Natural killer cell (primary cell): ENCODE measurements around the gene PGAP3. TPM values are rescaled to one million over a fixed set of nuclear protein-coding genes. Genes with fewer than 3 reads are reported as not detected.

Experiments
- ATAC-seq, 3 donors: fragments of 150-1000 bp in 2 of 3; fragments of 200-7000 bp in 1 of 3; cut with Tn5 transposase; 1 replicate in 1 of 3; 2 replicates in 2 of 3; pipeline ENCODE4 v1.10.0; 2021; ENCODE audit warnings: mild to moderate bottlenecking in 2 of 3, moderate library complexity in 2 of 3
- DNase-seq, 2 donors: peaks; one replicate each; pipeline versions ENCODE4 v3.0.0 to v3.0.0-alpha.2; 2013 to 2021; ENCODE audit warnings: mixed read lengths in 1 of 2
- H3K27ac ChIP-seq: one replicate; pipeline ENCODE4 v1.5.1; 2013; ENCODE audit warnings: mild to moderate bottlenecking, low read length
- H3K27me3 ChIP-seq: one replicate; pipeline ENCODE4 v1.6.1; 2013; ENCODE audit warnings: low read length; ENCODE audit not compliant: control insufficient read depth, insufficient read depth
- H3K36me3 ChIP-seq: one replicate; pipeline ENCODE4 v1.6.1; 2013; ENCODE audit warnings: low read length; ENCODE audit not compliant: control insufficient read depth, insufficient read depth
- H3K4me1 ChIP-seq: one replicate; pipeline ENCODE4 v1.6.1; 2013; ENCODE audit warnings: low read length; ENCODE audit not compliant: control insufficient read depth, insufficient read depth
- H3K4me3 ChIP-seq: one replicate; pipeline ENCODE4 v1.5.1; 2013; ENCODE audit warnings: low read length
- H3K9me3 ChIP-seq: one replicate; pipeline ENCODE4 v1.6.1; 2013; ENCODE audit warnings: low read length; ENCODE audit not compliant: control insufficient read depth, insufficient read depth
- H3K27ac Mint-ChIP-seq, 2 donors: one replicate each; pipeline ENCODE4 v1.8.0; 2022; ENCODE audit warnings: mild to moderate bottlenecking in 2 of 2, mixed read lengths in 2 of 2, moderate library complexity in 1 of 2
- H3K27me3 Mint-ChIP-seq, 2 donors: one replicate each; pipeline ENCODE4 v1.8.0; 2022; ENCODE audit warnings: low read depth in 2 of 2, mixed read lengths in 2 of 2
- H3K36me3 Mint-ChIP-seq: one replicate; pipeline ENCODE4 v1.8.0; 2022; ENCODE audit warnings: mixed read lengths
- H3K4me1 Mint-ChIP-seq, 2 donors: one replicate each; pipeline ENCODE4 v1.8.0; 2022; ENCODE audit warnings: mixed read lengths in 2 of 2
- H3K4me3 Mint-ChIP-seq: one replicate; pipeline ENCODE4 v1.8.0; 2022; ENCODE audit warnings: mild to moderate bottlenecking, moderate library complexity, mixed read lengths
- H3K9me3 Mint-ChIP-seq, 2 donors: one replicate each; pipeline ENCODE4 v1.8.0; 2022; ENCODE audit warnings: mixed read lengths in 2 of 2
- WGBS: methylation state at CpG from one replicate; pipeline ENCODE4 v1.1.7; 2013; ENCODE audit warnings: missing lambda C conversion rate; ENCODE audit not compliant: insufficient coverage; 5-methylcytosine and 5-hydroxymethylcytosine counted together
- intact Hi-C: fragments of 100-400 bp; cut with micrococcal nuclease; formaldehyde crosslinking; loops from one replicate; pipeline ENCODE4 v1.14.2; 2022
- total RNA-seq, 4 donors: library from RNA; stranded (reverse); fragments of 120-200 nt in 1 of 4; gene quantifications; one replicate each; pipeline versions ENCODE4 v1.2.3 to v1.2.4, GENCODE V29; 2013 to 2022
- TF ChIP-seq, protein P1 (sequence below): fragments of 200-600 bp; IDR thresholded peaks from one replicate; pipeline ENCODE4 v1.8.0; 2022; ENCODE audit warnings: antibody characterized with exemption

PGAP3 gene
- total RNA-seq, 3 donors from 2014 or later (not counting 1 experiment from before 2014, with no cell fraction given): 45.8 to 57.8 (median 52.4) TPM

DNA sequence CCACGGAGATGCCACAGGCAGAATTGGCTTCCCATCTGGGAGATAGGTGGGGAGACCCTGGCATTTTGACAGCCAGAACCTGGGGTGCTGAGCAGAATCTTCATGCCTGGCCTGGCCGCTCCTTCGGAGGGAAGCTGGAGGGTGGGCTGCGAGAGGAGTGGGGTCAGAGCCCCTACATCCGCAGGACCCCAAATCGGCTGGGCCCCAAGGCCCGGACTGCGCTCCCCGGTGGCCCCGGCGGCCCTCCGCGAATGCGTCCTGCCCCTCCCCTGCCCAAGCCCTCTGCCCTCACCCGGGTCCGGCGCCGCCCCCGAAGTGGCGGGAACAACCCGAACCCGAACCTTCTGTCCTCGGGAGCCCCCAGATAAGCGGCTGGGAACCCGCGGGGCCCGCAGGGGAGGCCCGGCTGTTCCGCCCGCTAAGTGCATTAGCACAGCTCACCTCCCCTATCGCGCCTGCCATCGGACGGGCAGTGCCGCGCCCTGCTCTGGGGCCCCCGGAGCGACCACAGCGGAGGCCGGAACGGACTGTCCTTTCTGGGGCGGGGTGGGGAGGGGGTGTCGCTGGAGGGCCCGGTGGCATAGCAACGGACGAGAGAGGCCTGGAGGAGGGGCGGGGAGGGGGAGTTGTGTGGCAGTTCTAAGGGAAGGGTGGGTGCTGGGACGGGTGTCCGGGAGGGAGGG is 20.5 kb downstream of the PGAP3 start:
- Histone ChIP-seq H3K27ac (no peak overlapping the region), H3K9me3 (no peaks in the 10 kb centered on the region), H3K36me3 (peaks cover 7% of the 10 kb centered on the region), H3K4me1 (peaks cover 23% of the 10 kb centered on the region), H3K4me3 (peak overlapping the region; percentile 23), H3K27me3 (peaks cover 5% of the 10 kb centered on the region)
- intact Hi-C loops: loop anchor here (5.0 kb wide), 1 partner anchor 45 kb away; no protein-coding TSS in a partner anchor
- TF ChIP-seq, protein P1, sequence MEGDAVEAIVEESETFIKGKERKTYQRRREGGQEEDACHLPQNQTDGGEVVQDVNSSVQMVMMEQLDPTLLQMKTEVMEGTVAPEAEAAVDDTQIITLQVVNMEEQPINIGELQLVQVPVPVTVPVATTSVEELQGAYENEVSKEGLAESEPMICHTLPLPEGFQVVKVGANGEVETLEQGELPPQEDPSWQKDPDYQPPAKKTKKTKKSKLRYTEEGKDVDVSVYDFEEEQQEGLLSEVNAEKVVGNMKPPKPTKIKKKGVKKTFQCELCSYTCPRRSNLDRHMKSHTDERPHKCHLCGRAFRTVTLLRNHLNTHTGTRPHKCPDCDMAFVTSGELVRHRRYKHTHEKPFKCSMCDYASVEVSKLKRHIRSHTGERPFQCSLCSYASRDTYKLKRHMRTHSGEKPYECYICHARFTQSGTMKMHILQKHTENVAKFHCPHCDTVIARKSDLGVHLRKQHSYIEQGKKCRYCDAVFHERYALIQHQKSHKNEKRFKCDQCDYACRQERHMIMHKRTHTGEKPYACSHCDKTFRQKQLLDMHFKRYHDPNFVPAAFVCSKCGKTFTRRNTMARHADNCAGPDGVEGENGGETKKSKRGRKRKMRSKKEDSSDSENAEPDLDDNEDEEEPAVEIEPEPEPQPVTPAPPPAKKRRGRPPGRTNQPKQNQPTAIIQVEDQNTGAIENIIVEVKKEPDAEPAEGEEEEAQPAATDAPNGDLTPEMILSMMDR: no peak
- Mint-ChIP-seq H3K36me3 (no peaks in the 10 kb centered on the region), H3K4me3 (peak overlapping the region; percentile 84), H3K4me1 (peaks cover 7 to 31% of the 10 kb centered on the region in 2 donors), H3K9me3 (no peaks in the 10 kb centered on the region), H3K27ac (peak overlapping the region in 1 of 2 donors; percentile 44), H3K27me3 (no peaks in the 10 kb centered on the region)
- DNase-seq: peak; percentile 27 to 40
- ATAC-seq: peak; percentile 38 to 57 (median 47)
- 11% methylated on average over 49 of the region's 49 CpGs for WGBS

DNA sequence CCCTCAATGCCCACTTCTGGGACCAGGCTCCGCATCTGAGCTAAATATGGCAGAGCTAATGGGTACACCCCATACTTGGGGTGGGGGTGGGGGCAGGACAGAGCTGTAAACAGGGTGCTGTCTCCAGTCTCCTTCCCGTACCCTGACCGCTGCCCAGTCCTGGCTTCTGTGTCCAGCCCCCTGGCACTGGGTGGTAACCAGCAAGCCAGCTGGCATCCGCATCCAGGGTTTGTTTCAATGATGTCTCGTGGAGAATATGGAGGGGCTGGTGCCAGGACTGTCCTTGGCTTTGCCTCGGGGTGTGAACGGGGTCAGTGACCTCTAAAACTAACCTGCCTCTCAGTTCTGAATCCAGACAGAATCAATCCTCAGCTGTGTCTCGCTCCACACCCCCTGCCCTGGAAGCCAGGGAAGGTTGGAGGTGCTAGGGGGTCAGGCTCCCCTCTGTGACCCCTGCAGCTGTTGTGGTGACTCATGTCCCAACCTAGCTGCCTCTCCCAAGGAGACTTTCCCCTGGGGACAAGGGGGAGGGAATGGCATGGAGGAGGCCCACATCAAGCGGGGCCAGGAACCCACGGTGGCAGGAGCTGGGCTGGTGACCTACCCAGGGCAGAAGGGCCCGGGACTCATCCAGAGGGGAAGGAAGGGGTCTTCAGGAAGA is 21.1 kb downstream of the PGAP3 start:
- Histone ChIP-seq H3K9me3 (no peaks in the 10 kb centered on the region), H3K27ac (no peak overlapping the region), H3K4me1 (peaks cover 23% of the 10 kb centered on the region), H3K4me3 (no peak overlapping the region), H3K36me3 (peaks cover 13% of the 10 kb centered on the region), H3K27me3 (peaks cover 5% of the 10 kb centered on the region)
- Mint-ChIP-seq H3K27me3 (no peaks in the 10 kb centered on the region), H3K27ac (peak overlapping the region in 1 of 2 donors; percentile 44), H3K36me3 (no peaks in the 10 kb centered on the region), H3K9me3 (no peaks in the 10 kb centered on the region), H3K4me1 (peaks cover 7 to 24% of the 10 kb centered on the region in 2 donors), H3K4me3 (peak overlapping the region; percentile 84)
- WGBS: 70% methylated on average over 11 of the region's 11 CpGs
- TF ChIP-seq, protein P1: no peak
- no peak for ATAC-seq
- DNase-seq: no peak
- intact Hi-C loops: loop anchor here (5.0 kb wide), 1 partner anchor 44 kb away; no protein-coding TSS in a partner anchor

DNA sequence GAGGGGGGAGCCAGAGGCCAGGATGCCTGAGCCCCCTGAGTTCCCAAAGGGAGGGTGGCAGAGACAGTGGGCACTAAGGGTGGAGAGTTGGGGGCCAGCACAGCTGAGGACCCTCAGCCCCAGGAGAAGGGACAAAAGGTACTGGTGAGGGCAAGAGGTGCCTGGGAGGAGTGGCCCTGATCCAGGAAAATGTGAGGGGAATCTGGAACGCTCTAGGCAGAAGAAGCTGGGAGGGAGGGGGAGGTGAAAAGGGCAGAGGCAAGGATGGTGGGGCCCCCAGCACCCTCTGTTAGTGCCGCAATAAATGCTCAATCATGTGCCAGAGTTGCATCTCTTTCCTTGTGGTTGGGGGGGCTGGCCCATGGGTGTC is 21.6 kb downstream of the PGAP3 start:
- intact Hi-C loops: loop anchor here (5.0 kb wide), 1 partner anchor 44 kb away; no protein-coding TSS in a partner anchor
- Histone ChIP-seq H3K4me3 (no peak overlapping the region), H3K36me3 (peaks cover 18% of the 10 kb centered on the region), H3K27me3 (peaks cover 5% of the 10 kb centered on the region), H3K4me1 (peaks cover 23% of the 10 kb centered on the region), H3K9me3 (no peaks in the 10 kb centered on the region), H3K27ac (no peak overlapping the region)
- DNase-seq (no peak), ATAC-seq (no peak)
- Mint-ChIP-seq H3K27ac (no peak overlapping the region), H3K4me1 (peaks cover 7 to 23% of the 10 kb centered on the region in 2 donors), H3K9me3 (no peaks in the 10 kb centered on the region), H3K36me3 (no peaks in the 10 kb centered on the region), H3K4me3 (no peak overlapping the region), H3K27me3 (no peaks in the 10 kb centered on the region)
- WGBS: 92% methylated on average over 2 of the region's 2 CpGs
- TF ChIP-seq, protein P1: no peak
